RWPE2 (cell line): ENCODE results near the gene LIG1.

Source experiments
- ATAC-seq: fragments of 200-7000 bp; cut with Tn5 transposase; 3 replicates; pipeline ENCODE4 v1.9.1; 2021; ENCODE audit warnings: low read depth
- DNase-seq: peaks from one replicate; pipeline ENCODE4 v3.0.0-alpha.2; 2020; ENCODE audit warnings: low spot score
- H3K27ac ChIP-seq: fragments of 450-650 bp; 2 replicates; pipeline ENCODE4 v1.5.1; 2017; ENCODE audit warnings: mild to moderate bottlenecking; ENCODE audit not compliant: poor library complexity, severe bottlenecking
- H3K27me3 ChIP-seq: fragments of 250-450 bp; sonication (Bioruptor Pico); 2 replicates; pipeline ENCODE4 v1.5.1; 2021; ENCODE audit warnings: mild to moderate bottlenecking, moderate library complexity; ENCODE audit not compliant: insufficient read depth, poor library complexity, severe bottlenecking
- H3K36me3 ChIP-seq: fragments of 250-450 bp; sonication (Bioruptor Pico); 2 replicates; pipeline ENCODE4 v1.5.1; 2020; ENCODE audit warnings: low read depth, mild to moderate bottlenecking, moderate library complexity
- H3K4me1 ChIP-seq: fragments of 250-450 bp; sonication (Bioruptor Pico); 2 replicates; pipeline ENCODE4 v1.5.1; 2021; ENCODE audit warnings: mild to moderate bottlenecking, moderate library complexity; ENCODE audit not compliant: insufficient read depth, poor library complexity, severe bottlenecking
- H3K4me3 ChIP-seq: fragments of 250-450 bp; sonication (Bioruptor Pico); 2 replicates; pipeline ENCODE4 v1.5.1; 2021; ENCODE audit warnings: mild to moderate bottlenecking, moderate library complexity; ENCODE audit not compliant: severe bottlenecking
- H3K9me3 ChIP-seq: fragments of 250-450 bp; sonication (Bioruptor Pico); 2 replicates; pipeline ENCODE4 v1.5.1; 2021; ENCODE audit warnings: mild to moderate bottlenecking, moderate library complexity; ENCODE audit not compliant: severe bottlenecking
- TF ChIP-seq, protein P1 (sequence below): fragments of 450-650 bp; IDR thresholded peaks from one replicate; pipeline ENCODE4 v1.5.1; 2017; ENCODE audit warnings: mild to moderate bottlenecking, moderate library complexity; ENCODE audit not compliant: poor library complexity, severe bottlenecking

Gene LIG1

DNA sequence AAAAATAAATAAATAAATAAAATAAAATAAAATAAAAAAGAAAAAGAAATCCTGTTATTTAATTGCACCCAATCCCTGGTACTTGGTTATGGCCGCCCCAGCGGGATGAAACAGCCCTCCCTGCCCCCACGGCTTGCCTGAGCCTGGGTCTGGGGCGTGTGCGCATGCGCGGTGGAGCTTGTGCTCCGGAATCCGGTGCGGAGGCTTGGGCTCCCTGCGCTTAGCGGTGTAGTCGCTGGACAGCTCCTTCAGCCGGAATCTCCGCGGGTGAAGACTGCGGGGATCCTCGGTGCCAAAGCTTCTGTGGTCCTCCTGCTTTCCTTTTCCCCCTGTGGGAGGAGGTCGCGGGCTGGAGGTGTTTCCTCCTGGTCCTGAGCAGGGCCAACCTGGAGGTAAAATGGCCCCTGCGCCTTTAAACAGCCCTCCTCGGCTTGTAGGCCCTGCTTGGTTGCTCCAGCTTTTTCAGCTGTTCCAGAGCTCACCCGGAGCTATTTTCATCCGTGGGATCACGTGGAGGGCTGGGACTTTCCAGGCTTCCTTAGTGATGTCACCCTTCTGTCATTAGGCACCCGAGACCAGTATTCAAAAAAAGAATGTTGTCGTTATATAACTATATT, 59.7 kb downstream of the LIG1 start, which contains the start of gene PLA2G4C:
Gene PLA2G4C, minus strand, starts transcription at position 468 of the 617 bp plus-strand sequence. CDS start 4,288 bp downstream, outside the sequence.
- H3K27ac ChIP-seq, result peak within 1 kb of the TSS; percentile 25

DNA sequence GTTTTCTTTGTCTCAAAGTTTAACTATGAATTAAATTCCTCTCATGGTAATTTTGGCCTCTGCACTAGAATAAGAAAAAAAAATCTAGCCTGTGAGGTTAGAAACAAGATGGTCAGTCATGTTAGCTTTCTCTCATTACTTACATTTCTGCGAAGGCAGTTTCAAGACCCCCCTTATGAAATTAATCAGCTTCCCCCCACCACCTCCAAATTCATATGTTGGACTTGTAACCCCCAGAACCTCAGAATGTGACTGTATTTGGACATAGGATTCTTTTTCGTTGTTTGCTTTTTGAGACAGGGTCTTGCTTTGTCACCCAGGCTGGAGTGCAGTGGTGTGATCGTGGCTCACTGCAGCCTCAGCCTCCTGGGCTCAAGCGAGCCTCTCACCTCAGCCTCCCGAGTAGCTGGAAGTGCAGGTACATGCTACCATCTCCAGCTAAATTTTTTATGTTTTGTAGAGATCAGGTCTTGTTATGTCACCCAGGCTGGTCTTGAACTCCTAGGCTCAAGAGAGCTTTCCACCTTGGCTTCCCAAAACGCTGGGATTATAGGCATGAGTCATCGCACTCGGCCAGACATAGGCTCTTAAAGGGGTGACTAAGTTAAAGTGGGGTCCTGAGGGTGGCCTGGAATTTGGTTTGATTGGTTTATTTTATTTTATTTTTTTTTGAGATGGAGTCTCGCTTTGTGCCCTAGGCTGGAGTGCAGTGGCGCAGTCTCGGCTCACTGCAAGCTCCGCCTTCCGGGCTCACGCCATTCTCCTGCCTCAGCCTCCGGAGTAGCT, 61.0 kb downstream of the LIG1 start:
- no peak overlapping the region for H3K27ac ChIP-seq
- TF ChIP-seq, protein P1, sequence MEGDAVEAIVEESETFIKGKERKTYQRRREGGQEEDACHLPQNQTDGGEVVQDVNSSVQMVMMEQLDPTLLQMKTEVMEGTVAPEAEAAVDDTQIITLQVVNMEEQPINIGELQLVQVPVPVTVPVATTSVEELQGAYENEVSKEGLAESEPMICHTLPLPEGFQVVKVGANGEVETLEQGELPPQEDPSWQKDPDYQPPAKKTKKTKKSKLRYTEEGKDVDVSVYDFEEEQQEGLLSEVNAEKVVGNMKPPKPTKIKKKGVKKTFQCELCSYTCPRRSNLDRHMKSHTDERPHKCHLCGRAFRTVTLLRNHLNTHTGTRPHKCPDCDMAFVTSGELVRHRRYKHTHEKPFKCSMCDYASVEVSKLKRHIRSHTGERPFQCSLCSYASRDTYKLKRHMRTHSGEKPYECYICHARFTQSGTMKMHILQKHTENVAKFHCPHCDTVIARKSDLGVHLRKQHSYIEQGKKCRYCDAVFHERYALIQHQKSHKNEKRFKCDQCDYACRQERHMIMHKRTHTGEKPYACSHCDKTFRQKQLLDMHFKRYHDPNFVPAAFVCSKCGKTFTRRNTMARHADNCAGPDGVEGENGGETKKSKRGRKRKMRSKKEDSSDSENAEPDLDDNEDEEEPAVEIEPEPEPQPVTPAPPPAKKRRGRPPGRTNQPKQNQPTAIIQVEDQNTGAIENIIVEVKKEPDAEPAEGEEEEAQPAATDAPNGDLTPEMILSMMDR, result no peak

More for the DNA sequence above, 59.7 kb downstream of the LIG1 start, which contains the start of gene PLA2G4C:
- peaks cover 3% of the 10 kb centered on the region for H3K4me1 ChIP-seq
- DNase-seq, result peak; percentile 87
- TF ChIP-seq, protein P1, result no peak
- H3K27me3 ChIP-seq, result no peaks in the 10 kb centered on the region
- peak within 1 kb of the TSS; percentile 26 for H3K4me3 ChIP-seq
- no peaks in the 10 kb centered on the region for H3K9me3 ChIP-seq
- ATAC-seq, result peak; percentile 70
- H3K36me3 ChIP-seq, result no peaks in the 10 kb centered on the region

DNA sequence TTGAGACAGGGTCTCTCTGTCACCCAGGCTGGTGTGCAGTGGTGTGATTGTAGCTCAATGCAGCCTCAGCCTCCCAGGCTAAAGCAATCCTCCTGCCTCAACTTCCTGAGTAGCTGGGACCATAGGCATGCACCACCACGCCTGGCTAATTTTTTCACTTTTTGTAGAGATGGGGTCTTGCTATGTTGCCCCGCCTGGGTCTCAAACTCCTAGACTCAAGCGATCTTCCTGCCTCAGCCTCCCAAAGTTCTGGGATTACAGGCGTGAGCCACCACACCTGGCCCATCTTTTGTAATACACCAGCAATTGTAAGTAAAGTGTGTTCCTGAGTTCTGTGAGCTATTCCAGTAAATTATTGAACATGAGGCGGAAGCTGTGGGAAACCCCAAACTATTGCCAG, 66.2 kb downstream of the LIG1 start:
- Histone ChIP-seq H3K27me3 (no peaks in the 10 kb centered on the region), H3K4me1 (no peaks in the 10 kb centered on the region), H3K4me3 (no peak overlapping the region), H3K36me3 (no peaks in the 10 kb centered on the region), H3K27ac (no peak overlapping the region), H3K9me3 (no peaks in the 10 kb centered on the region)
- no peak for ATAC-seq
- TF ChIP-seq, protein P1, result no peak
- DNase-seq, result no peak

More for the DNA sequence above, 61.0 kb downstream of the LIG1 start:
- DNase-seq, result no peak
- Histone ChIP-seq H3K4me3 (no peak overlapping the region), H3K27me3 (no peaks in the 10 kb centered on the region), H3K4me1 (peaks cover 3% of the 10 kb centered on the region), H3K9me3 (no peaks in the 10 kb centered on the region), H3K36me3 (no peaks in the 10 kb centered on the region)
- no peak for ATAC-seq

DNA sequence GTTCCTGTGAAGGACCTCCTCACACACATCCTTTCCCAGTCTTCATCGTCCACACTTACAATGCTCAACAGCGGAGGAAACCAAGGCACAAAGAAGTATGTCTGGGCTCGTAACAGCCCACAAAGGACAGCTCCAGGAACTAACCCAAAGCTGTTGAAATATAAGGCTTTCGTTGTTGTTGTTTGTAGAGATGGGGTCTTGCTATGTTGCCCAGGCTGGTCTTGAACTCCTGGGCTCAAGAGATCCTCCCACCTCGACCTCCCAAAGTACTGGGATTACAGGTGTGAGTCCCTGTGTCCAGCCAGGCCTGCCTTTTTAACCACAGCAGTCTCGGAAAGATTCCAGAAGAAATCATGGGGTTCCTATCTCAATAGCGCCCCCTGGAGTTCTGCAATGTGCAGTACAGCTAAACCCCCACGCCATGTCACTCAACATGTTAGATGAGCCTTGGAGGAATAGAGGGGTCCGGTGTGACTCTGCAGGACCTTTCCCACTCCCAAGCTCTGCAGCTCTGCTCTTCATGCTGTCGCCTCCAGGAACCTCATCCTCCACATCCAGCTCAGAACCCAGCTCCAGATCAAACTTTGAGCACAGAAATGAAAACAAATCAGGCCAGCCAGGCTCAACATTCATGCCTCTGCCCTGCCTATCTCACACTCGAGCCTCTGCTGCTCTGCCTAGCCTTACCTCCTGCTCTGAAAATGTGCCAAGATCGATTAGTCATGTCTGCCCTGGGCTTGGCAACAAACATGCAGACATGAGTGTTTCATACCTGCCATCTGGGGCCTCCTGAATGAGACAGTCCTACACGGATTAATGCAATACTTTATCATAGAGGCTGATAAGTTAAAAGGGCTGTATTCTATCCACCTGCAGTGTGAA, 67.0 kb downstream of the LIG1 start:
- Histone ChIP-seq H3K4me1 (no peaks in the 10 kb centered on the region), H3K36me3 (no peaks in the 10 kb centered on the region), H3K4me3 (no peak overlapping the region), H3K9me3 (no peaks in the 10 kb centered on the region), H3K27me3 (no peaks in the 10 kb centered on the region), H3K27ac (no peak overlapping the region)
- no peak for DNase-seq
- 0 out of 3 replicates have a peak, but pooled peaks have one; percentile 18 for ATAC-seq
- TF ChIP-seq, protein P1, result peak; percentile 45
